Fibroblast of lung (primary cell): ENCODE data around the gene TRAPPC12.

ENCODE experiments used
- EZH2 ChIP-seq: IDR thresholded peaks from 2 replicates; pipeline ENCODE4 v1.5.1; 2012; ENCODE audit warnings: low read length, control low read depth, mild to moderate bottlenecking; ENCODE audit errors: missing control alignments
- TF ChIP-seq, protein P1 (sequence below), 2 donors: IDR thresholded peaks in 1 of 2; conservative IDR thresholded peaks in 1 of 2; 1 replicate in 1 of 2; 2 replicates in 1 of 2; pipeline ENCODE4 v1.5.1; 2011 to 2012; ENCODE audit warnings: low read length in 2 of 2, control low read depth in 1 of 2, inconsistent platforms in 1 of 2, low read depth in 1 of 2, mild to moderate bottlenecking in 1 of 2

DNA sequence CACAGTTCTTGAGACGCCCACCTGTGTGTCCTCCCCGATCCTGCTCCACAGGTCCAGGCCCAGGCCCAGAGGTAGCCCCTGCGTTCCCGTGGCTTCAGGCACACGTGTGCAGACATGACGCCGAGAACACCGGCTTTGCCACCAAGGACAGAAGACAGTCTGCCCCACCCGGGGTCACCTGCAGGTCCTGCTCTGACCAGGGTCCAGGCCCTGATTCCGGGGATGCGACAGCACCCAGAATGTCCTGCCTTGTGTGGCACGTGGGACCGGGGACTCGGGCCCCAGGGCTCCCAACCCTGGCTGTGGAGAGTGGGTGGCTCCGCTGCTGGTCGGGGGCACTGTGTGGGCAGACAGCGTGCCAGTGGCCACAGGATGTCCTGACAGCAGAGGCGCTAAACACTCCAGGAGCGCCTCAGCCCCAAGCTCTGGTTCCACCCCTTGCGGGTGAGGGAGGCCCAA is 102.9 kb downstream of the TRAPPC12 start:
- no peak for TF ChIP-seq EZH2
- TF ChIP-seq, protein P1, sequence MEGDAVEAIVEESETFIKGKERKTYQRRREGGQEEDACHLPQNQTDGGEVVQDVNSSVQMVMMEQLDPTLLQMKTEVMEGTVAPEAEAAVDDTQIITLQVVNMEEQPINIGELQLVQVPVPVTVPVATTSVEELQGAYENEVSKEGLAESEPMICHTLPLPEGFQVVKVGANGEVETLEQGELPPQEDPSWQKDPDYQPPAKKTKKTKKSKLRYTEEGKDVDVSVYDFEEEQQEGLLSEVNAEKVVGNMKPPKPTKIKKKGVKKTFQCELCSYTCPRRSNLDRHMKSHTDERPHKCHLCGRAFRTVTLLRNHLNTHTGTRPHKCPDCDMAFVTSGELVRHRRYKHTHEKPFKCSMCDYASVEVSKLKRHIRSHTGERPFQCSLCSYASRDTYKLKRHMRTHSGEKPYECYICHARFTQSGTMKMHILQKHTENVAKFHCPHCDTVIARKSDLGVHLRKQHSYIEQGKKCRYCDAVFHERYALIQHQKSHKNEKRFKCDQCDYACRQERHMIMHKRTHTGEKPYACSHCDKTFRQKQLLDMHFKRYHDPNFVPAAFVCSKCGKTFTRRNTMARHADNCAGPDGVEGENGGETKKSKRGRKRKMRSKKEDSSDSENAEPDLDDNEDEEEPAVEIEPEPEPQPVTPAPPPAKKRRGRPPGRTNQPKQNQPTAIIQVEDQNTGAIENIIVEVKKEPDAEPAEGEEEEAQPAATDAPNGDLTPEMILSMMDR (conservative IDR thresholded peaks at IDR 0.05 in 1 of 2, IDR thresholded peaks at IDR 0.05 in 1 of 2; ENCODE audit: low read depth in 1 of 2, low read length in 2 of 2) = no peak
